ENCODE data around the gene DYSF.

DYSF gene

GRCh38 chr2:71454221-71455010 lies 1.1 kb downstream of the DYSF start:
- TF ChIP-seq, protein P1, sequence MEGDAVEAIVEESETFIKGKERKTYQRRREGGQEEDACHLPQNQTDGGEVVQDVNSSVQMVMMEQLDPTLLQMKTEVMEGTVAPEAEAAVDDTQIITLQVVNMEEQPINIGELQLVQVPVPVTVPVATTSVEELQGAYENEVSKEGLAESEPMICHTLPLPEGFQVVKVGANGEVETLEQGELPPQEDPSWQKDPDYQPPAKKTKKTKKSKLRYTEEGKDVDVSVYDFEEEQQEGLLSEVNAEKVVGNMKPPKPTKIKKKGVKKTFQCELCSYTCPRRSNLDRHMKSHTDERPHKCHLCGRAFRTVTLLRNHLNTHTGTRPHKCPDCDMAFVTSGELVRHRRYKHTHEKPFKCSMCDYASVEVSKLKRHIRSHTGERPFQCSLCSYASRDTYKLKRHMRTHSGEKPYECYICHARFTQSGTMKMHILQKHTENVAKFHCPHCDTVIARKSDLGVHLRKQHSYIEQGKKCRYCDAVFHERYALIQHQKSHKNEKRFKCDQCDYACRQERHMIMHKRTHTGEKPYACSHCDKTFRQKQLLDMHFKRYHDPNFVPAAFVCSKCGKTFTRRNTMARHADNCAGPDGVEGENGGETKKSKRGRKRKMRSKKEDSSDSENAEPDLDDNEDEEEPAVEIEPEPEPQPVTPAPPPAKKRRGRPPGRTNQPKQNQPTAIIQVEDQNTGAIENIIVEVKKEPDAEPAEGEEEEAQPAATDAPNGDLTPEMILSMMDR (IDR thresholded peaks at IDR 0.05), result no peak

- TF ChIP-seq, protein P1 (IDR thresholded peaks at IDR 0.05), result no peak
Measured at GRCh38 chr2:71455011-71455740, 1.8 kb downstream of the DYSF start.

DNA sequence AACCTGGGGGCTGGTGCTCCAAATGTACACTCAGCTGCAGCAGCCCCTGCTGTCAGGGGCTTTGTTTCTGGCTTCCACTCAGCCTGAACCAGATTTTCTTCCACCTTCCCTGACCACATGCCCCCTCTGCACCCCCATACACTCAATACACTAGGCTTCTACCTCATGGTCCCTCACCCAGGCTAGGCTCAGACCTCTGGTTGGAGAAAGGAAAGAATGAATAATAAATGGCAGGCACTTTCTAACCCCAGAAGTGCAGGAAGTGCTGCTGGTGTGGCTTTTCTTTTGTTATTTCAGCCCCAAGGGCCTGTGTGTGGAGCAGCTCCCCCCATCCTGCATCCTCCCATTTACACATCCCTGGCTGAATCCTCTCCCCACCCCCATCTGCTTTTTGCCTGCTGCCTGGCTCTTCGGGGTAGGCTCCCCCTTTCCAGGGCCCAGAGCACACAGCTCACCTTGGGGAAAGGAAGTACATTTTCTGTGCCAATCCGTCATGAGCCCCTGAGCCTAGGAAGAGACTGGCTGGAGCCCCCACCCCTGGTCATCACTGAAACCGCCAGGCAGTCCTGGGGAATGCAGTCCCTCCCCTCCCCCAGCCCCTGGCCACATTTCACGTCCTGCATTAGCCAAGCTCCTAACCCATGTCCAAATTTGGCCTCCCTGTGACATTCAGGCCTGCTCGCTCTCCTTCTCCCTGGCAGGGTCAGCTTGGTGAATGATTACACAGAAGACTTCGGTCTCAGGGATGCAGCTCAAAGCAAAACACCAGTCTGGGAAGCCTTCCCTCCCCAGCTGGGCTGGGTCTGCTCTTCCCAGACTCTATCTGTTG lies 2.6 kb downstream of the DYSF start:
- TF ChIP-seq, protein P1 (IDR thresholded peaks at IDR 0.05), result no peak

GRCh38 chr2:71456617-71457016 lies 3.3 kb downstream of the DYSF start:
- TF ChIP-seq, protein P1 (IDR thresholded peaks at IDR 0.05), result no peak

DNA sequence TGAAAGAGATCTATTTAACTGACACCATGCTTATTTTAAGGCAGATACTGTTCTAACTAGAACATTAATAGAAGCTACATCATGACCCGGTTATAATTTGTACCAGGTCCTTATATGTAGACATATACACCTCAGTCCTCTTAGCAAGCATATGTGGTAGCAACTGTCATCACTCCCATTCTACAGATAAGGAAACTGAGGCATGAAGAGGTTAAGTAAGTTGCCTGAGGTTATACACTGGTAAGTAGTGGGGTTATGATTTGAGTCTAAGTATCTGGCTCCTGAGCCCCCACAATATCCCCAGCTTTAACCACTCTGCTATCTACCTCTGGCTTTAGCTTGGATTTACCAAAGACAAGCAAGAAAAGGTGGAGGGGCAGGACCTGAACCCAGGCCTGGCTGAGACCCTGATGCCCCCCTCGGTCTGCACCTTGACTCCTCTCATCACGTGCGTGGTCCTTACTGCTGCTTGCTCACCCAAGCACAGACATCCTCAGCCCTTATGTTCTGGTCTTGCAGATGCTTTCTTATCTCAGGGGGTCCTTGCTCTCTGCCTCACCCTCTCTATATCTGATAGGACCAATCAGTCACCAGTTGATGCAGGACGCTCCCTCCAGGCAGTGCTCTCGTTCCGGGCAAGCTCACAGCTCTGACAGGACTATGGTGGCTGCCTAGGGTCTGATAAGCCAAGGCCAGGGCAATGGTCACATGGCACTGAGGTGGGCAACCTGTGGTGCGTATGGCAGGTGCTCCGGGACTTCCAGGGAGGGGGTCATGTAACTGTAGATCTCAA lies 4.0 kb downstream of the DYSF start:
- TF ChIP-seq, protein P1 (IDR thresholded peaks at IDR 0.05), result no peak

DNA sequence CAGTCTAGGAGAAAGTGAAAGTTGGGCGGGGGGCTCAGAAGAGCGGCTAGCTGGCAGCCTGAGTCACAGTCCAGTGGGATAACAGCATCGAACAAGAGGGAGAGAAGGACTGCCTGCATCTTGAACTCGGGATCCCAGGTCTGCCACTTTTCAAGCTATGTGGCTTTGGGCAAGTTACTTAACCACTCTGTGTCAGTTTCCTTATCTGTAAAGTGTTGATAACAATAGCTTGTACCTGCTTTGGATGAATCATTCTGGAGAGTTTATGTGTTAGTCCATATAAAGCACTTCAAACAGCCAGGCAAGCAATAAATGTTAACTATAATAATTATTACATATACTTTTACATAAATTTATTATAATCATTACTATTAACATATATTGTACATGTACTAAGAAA lies 4.6 kb downstream of the DYSF start:
- TF ChIP-seq, protein P1 (IDR thresholded peaks at IDR 0.05), result no peak
